Measurements from ENCODE around the gene FBXL19.

DNA sequence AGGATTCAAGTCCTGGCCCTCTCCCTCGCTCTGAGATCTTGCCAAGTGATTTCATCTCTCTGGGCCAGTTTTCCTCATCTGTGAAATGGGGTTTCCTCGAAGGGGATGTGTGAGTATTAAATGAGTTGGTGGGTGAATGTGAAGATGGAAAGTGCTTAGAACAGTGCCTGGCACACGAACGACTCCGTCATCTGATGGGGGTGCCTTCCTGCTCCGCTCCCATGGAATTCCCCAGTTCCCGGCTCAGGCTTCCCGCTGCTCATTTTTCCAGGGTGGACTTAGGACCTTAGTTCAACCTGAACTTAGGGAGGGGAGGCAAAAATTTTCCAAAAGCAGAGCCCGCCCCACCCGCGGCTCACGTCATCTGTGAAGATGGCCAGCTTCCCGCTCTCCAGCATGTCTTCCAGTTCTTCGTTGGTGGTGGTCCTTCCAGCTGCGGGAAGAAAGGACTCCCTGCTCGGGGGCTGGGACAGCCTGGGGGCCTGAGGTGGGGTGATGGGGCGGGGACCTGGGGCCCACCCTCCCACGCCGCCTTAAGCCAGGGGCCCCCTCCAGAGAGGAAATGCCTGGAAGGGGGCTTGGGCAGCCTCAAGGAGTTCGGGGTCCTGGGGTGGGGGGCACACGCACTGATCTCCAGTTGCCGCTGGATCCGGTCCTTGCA lies 73.1 kb downstream of the FBXL19 start:
- TF ChIP-seq, protein P1, sequence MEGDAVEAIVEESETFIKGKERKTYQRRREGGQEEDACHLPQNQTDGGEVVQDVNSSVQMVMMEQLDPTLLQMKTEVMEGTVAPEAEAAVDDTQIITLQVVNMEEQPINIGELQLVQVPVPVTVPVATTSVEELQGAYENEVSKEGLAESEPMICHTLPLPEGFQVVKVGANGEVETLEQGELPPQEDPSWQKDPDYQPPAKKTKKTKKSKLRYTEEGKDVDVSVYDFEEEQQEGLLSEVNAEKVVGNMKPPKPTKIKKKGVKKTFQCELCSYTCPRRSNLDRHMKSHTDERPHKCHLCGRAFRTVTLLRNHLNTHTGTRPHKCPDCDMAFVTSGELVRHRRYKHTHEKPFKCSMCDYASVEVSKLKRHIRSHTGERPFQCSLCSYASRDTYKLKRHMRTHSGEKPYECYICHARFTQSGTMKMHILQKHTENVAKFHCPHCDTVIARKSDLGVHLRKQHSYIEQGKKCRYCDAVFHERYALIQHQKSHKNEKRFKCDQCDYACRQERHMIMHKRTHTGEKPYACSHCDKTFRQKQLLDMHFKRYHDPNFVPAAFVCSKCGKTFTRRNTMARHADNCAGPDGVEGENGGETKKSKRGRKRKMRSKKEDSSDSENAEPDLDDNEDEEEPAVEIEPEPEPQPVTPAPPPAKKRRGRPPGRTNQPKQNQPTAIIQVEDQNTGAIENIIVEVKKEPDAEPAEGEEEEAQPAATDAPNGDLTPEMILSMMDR (IDR thresholded peaks at IDR 0.05; ENCODE audit: insufficient read depth, low read length, poor library complexity, severe bottlenecking), result no peak
- no peak for TF ChIP-seq EZH2phosphoT487 (conservative IDR thresholded peaks at IDR 0.05; ENCODE audit: low read length)

Data from SU-DHL-6 (cell line).